Muscle of leg (tissue), 16 donors: ENCODE data around the gene HCN3. TPM values are rescaled to one million over a fixed set of nuclear protein-coding genes. Genes with fewer than 3 reads are reported as not detected.
"Not testable (repeated sequence)": the region's sequence is repeated elsewhere in the genome, so short reads cannot be mapped to it uniquely, and the experiment has no call there.

Experiments
- DNase-seq: peaks from one replicate; pipeline ENCODE4 v3.0.0; 2013
- H3K27ac ChIP-seq: one replicate; pipeline ENCODE4 v1.5.1; 2013; ENCODE audit warnings: mild to moderate bottlenecking, low read length, control low read depth
- H3K27me3 ChIP-seq: one replicate; pipeline ENCODE4 v1.6.1; 2013; ENCODE audit warnings: low read length; ENCODE audit not compliant: control insufficient read depth, insufficient read depth
- H3K36me3 ChIP-seq: one replicate; pipeline ENCODE4 v1.6.1; 2013; ENCODE audit warnings: low read length; ENCODE audit not compliant: control insufficient read depth, insufficient read depth
- H3K4me1 ChIP-seq: one replicate; pipeline ENCODE4 v1.6.1; 2013; ENCODE audit warnings: low read length; ENCODE audit not compliant: control insufficient read depth, insufficient read depth
- H3K4me3 ChIP-seq: one replicate; pipeline ENCODE4 v1.5.1; 2013; ENCODE audit warnings: low read length, control low read depth
- H3K9me3 ChIP-seq: replicated peaks from 2 replicates; pipeline ENCODE4 v1.6.1; 2013; ENCODE audit warnings: low read depth, low read length; ENCODE audit not compliant: control insufficient read depth
- WGBS: methylation state at CpG from one replicate; pipeline ENCODE4 v1.1.5; 2013; ENCODE audit warnings: missing lambda C conversion rate; ENCODE audit not compliant: insufficient coverage; 5-methylcytosine and 5-hydroxymethylcytosine counted together
- long read RNA-seq, 11 donors: transcript quantifications; one replicate each; lab custom pipeline, GENCODE V29; 2026
- polyA plus RNA-seq, 8 donors: library from polyadenylated mRNA; unstranded; fragments of 120-200 nt; gene quantifications; one replicate each; pipeline versions ENCODE4 v1.2.1 to v1.2.3, GENCODE V29; 2013; ENCODE audit warnings: inconsistent platforms in 1 of 8, low replicate concordance in 1 of 8; ENCODE audit not compliant: insufficient read length in 8 of 8, insufficient read depth in 1 of 8
- total RNA-seq: library from RNA; stranded (reverse); fragments of 120-200 nt; gene quantifications from one replicate; pipeline ENCODE4 v1.2.4, GENCODE V29; 2013

HCN3 gene
- total RNA-seq (1.6 TPM), polyA plus RNA-seq (1 to 10 TPM; 3.4 to 6.7 (median 4.0) TPM)
- long read RNA-seq, donor 1 = 0 reads
- long read RNA-seq, donor 2 = 0 reads
- long read RNA-seq, donor 3 = 0 reads
- long read RNA-seq, donor 4 = 0 reads
- long read RNA-seq, donor 5, partial matches to known transcripts = 0 of 1 reads
- long read RNA-seq, donor 5, other reads (novel, unspliced or antisense) = 0 of 1 reads
- long read RNA-seq, donor 6 = 0 reads
- long read RNA-seq, donor 7 = 0 reads
- long read RNA-seq, donor 8, partial matches to known transcripts = 0 of 1 reads
- long read RNA-seq, donor 8, other reads (novel, unspliced or antisense) = 0 of 1 reads
- long read RNA-seq, donor 9, partial matches to known transcripts = 0 of 1 reads
- long read RNA-seq, donor 9, other reads (novel, unspliced or antisense) = 0 of 1 reads
- long read RNA-seq, donor 10, partial matches to known transcripts = 0 of 1 reads
- long read RNA-seq, donor 10, other reads (novel, unspliced or antisense) = 0 of 1 reads
- long read RNA-seq, donor 11 = 0 reads

GRCh38 chr1:155277070-155277901, at the start of gene HCN3:
HCN3 (plus strand) TSS chr1:155277463; CDS start chr1:155277591, 128 bp downstream.
- H3K9me3 ChIP-seq = no peaks in the 10 kb centered on the region
- 1% methylated on average over 64 of the region's 68 CpGs for WGBS
- peaks cover 2% of the 10 kb centered on the region for H3K36me3 ChIP-seq
- peak within 1 kb of the TSS; percentile 55 for H3K4me3 ChIP-seq
- peaks cover 3% of the 10 kb centered on the region for H3K27me3 ChIP-seq
- peaks cover 27% of the 10 kb centered on the region for H3K4me1 ChIP-seq
- H3K27ac ChIP-seq = no peak within 1 kb of the TSS
- peak; percentile 98 for DNase-seq

GRCh38 chr1:155228096-155228427, 49.2 kb upstream of the HCN3 start:
- peak overlapping the region; percentile 96 for H3K27ac ChIP-seq
- DNase-seq = no peak
- 85% methylated on average over 5 of the region's 9 CpGs for WGBS
- no peaks in the 10 kb centered on the region for H3K9me3 ChIP-seq
- H3K27me3 ChIP-seq = no peaks in the 10 kb centered on the region
- H3K4me3 ChIP-seq = peak overlapping the region; percentile 48
- peaks cover 3% of the 10 kb centered on the region for H3K36me3 ChIP-seq
- H3K4me1 ChIP-seq = peaks cover 26% of the 10 kb centered on the region

GRCh38 chr1:155231302-155231701, 46.0 kb upstream of the HCN3 start:
- not testable (repeated sequence) for H3K36me3 ChIP-seq, H3K9me3 ChIP-seq, H3K4me3 ChIP-seq, H3K27me3 ChIP-seq, DNase-seq
- WGBS = 47% methylated on average over 2 of the region's 3 CpGs
- Histone ChIP-seq H3K27ac (peak overlapping the region; percentile 83), H3K4me1 (peaks cover 17% of the 10 kb centered on the region)

GRCh38 chr1:155232001-155232978, 45.0 kb upstream of the HCN3 start:
- Histone ChIP-seq H3K4me1 (peaks cover 13% of the 10 kb centered on the region), H3K36me3 (peaks cover 14% of the 10 kb centered on the region), H3K27ac (peak overlapping the region; percentile 83)
- peak; percentile 96 for DNase-seq
- not testable (repeated sequence) for H3K4me3 ChIP-seq, H3K9me3 ChIP-seq, H3K27me3 ChIP-seq
- WGBS = 38% methylated on average over 5 of the region's 13 CpGs

- DNase-seq, H3K27me3 ChIP-seq, H3K27ac ChIP-seq, H3K9me3 ChIP-seq, H3K4me1 ChIP-seq, H3K4me3 ChIP-seq: not testable (repeated sequence)
- 83% methylated on average over 1 of the region's 5 CpGs for WGBS
- peaks cover 18% of the 10 kb centered on the region for H3K36me3 ChIP-seq
Measured at GRCh38 chr1:155233502-155233901, 43.8 kb upstream of the HCN3 start.

- not testable (repeated sequence) for H3K4me1 ChIP-seq, H3K9me3 ChIP-seq, H3K4me3 ChIP-seq, DNase-seq, H3K27ac ChIP-seq, H3K27me3 ChIP-seq
- WGBS = 82% methylated on average over 3 of the region's 9 CpGs
- H3K36me3 ChIP-seq = peaks cover 18% of the 10 kb centered on the region
Measured at GRCh38 chr1:155235375-155235774, 41.9 kb upstream of the HCN3 start.

- no CpG with 5 or more reads among the region's 5 CpGs for WGBS
- no peak overlapping the region for H3K27ac ChIP-seq
Measured at GRCh38 chr1:155236451-155236850, 40.8 kb upstream of the HCN3 start.

GRCh38 chr1:155241069-155241679, 36.1 kb upstream of the HCN3 start:
- 50% methylated on average over 1 of the region's 4 CpGs for WGBS
- DNase-seq = peak; percentile 90
- Histone ChIP-seq H3K4me1 (peaks cover 32% of the 10 kb centered on the region), H3K36me3 (peaks cover 15% of the 10 kb centered on the region), H3K27me3 (no peaks in the 10 kb centered on the region), H3K9me3 (no peaks in the 10 kb centered on the region), H3K27ac (no peak overlapping the region), H3K4me3 (peak overlapping the region; percentile 42)

More at GRCh38 chr1:155236451-155236850, 40.8 kb upstream of the HCN3 start:
- H3K4me3 ChIP-seq = no peak overlapping the region
- H3K4me1 ChIP-seq = peaks cover 14% of the 10 kb centered on the region
- no peaks in the 10 kb centered on the region for H3K27me3 ChIP-seq
- DNase-seq = no peak
- no peaks in the 10 kb centered on the region for H3K9me3 ChIP-seq
- H3K36me3 ChIP-seq = peaks cover 18% of the 10 kb centered on the region

- 100% methylated on average over 1 of the region's 4 CpGs for WGBS
- Histone ChIP-seq H3K27me3 (no peaks in the 10 kb centered on the region), H3K27ac (no peak overlapping the region), H3K9me3 (no peaks in the 10 kb centered on the region), H3K4me3 (no peak overlapping the region), H3K36me3 (peaks cover 14% of the 10 kb centered on the region), H3K4me1 (peaks cover 32% of the 10 kb centered on the region)
- DNase-seq = peak; percentile 38
Measured at GRCh38 chr1:155241841-155242264, 35.4 kb upstream of the HCN3 start.
